Mononuclear cell (primary cell): ENCODE results near the gene ZXDC. TPM values are rescaled to one million over a fixed set of nuclear protein-coding genes. Genes with fewer than 3 reads are reported as not detected.

Experiments used
- H3K27me3 ChIP-seq: 2 replicates; pipeline ENCODE4 v1.6.0; 2011; ENCODE audit warnings: low read length, control low read depth; ENCODE audit not compliant: insufficient read depth
- H3K4me1 ChIP-seq: 2 replicates; pipeline ENCODE4 v1.5.1; 2011; ENCODE audit warnings: mild to moderate bottlenecking, low read length, control low read depth; ENCODE audit not compliant: insufficient read depth
- H3K4me3 ChIP-seq: 2 replicates; pipeline ENCODE4 v1.5.1; 2011; ENCODE audit warnings: mild to moderate bottlenecking, low read length, moderate library complexity
- H3K9me3 ChIP-seq: 2 replicates; pipeline ENCODE4 v1.5.1; 2011; ENCODE audit warnings: low read depth, mild to moderate bottlenecking, control low read depth, low read length
- total RNA-seq: library from RNA; depleted of rRNA; stranded (reverse); fragments of >200 nt; gene quantifications from one replicate; pipeline ENCODE4 v1.2.3, GENCODE V29; 2012

Gene ZXDC
- 63.2 TPM for total RNA-seq

- peaks cover 41% of the 10 kb centered on the region for H3K4me1 ChIP-seq
- no peaks in the 10 kb centered on the region for H3K27me3 ChIP-seq
- peak within 1 kb of the TSS; percentile 66 for H3K4me3 ChIP-seq
- no peaks in the 10 kb centered on the region for H3K9me3 ChIP-seq
These were observed at the start of gene ZXDC for GRCh38 chr3:126475413-126476114. TSS of gene ZXDC (minus strand) at chr3:126475891. CDS start at chr3:126475865, 26 bp downstream.

GRCh38 chr3:126525091-126525852 is 49.6 kb upstream of the ZXDC start:
- peaks cover 52% of the 10 kb centered on the region for H3K4me1 ChIP-seq
- H3K27me3 ChIP-seq, result no peaks in the 10 kb centered on the region
- H3K9me3 ChIP-seq, result no peaks in the 10 kb centered on the region
- no peak overlapping the region for H3K4me3 ChIP-seq

GRCh38 chr3:126524429-126524988 is 48.8 kb upstream of the ZXDC start:
- Histone ChIP-seq H3K9me3 (no peaks in the 10 kb centered on the region), H3K4me3 (peak overlapping the region; percentile 37), H3K27me3 (no peaks in the 10 kb centered on the region), H3K4me1 (peaks cover 44% of the 10 kb centered on the region)

GRCh38 chr3:126523745-126524428 is 48.2 kb upstream of the ZXDC start, which contains the start of gene CHST13:
TSS of gene CHST13 (plus strand) at chr3:126524155. CDS start at chr3:126524333, 178 bp downstream.
- H3K4me3 ChIP-seq, result peak within 1 kb of the TSS; percentile 37
- H3K9me3 ChIP-seq, result no peaks in the 10 kb centered on the region
- H3K27me3 ChIP-seq, result no peaks in the 10 kb centered on the region
- peaks cover 38% of the 10 kb centered on the region for H3K4me1 ChIP-seq

- H3K4me1 ChIP-seq, result peaks cover 23% of the 10 kb centered on the region
- no peak overlapping the region for H3K4me3 ChIP-seq
- H3K9me3 ChIP-seq, result no peaks in the 10 kb centered on the region
- no peaks in the 10 kb centered on the region for H3K27me3 ChIP-seq
These were observed 46.7 kb upstream of the ZXDC start for GRCh38 chr3:126522363-126522788.

DNA sequence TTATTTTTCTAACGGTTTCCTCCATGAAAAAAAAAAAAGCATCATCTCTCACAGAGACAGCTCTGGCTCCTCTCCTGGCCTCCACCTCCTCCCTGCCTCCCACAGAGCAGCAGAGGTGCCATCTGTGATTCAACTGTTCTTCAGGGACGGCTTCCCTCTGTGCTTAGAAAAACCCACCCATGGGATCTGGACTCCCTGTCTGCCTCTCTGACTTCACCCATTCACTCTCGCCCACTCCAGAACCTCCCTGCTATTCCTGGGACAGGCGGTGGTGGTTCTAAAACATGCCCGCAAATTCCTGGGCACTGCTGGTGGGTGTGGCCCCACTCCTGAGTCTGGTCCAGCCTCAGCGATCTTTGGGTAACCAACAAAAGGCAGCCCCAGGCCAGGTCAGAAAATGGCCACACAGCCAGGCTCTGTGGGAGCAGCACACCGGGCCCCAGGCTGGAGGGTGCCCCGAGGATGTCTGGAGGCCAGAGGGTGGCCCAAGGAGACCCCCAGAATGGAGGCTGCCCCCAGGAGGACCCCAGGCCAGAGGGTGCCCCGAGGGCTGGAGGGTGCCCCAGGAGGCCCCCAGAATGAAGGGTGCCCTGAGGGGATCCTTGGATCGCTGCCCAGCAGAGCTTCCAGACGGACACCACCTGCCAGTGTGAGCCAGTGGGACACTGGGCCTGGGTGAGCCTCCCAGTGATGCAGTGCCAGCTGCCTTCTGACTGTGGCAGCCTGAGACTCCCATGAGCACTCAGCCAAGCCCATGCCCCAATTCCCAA is 45.6 kb upstream of the ZXDC start:
- H3K4me1 ChIP-seq, result peaks cover 14% of the 10 kb centered on the region
- no peaks in the 10 kb centered on the region for H3K27me3 ChIP-seq
- no peak overlapping the region for H3K4me3 ChIP-seq
- no peaks in the 10 kb centered on the region for H3K9me3 ChIP-seq

- no peak overlapping the region for H3K4me3 ChIP-seq
- H3K9me3 ChIP-seq, result no peaks in the 10 kb centered on the region
- no peaks in the 10 kb centered on the region for H3K27me3 ChIP-seq
- H3K4me1 ChIP-seq, result peaks cover 13% of the 10 kb centered on the region
These were observed 44.1 kb upstream of the ZXDC start for GRCh38 chr3:126519506-126520455.

DNA sequence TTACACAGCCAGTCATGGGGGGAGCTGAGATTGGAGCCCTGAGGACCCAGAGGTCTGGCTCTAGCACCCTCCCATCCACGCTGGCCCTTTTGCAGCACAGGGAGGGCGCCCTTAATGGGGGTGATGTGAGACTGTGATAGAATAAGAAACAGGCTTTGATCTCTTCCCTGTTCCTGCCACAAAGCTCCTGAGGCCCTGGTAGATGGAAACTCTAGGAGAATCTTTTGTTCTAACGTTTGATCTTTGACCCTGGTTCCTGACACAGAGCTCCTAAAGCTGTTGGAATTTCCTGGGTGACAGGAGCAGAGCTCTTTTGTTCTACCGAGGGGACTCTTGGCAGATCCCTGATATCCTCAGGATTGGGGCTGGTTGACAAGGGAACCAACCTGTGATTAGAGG is 43.1 kb upstream of the ZXDC start:
- Histone ChIP-seq H3K9me3 (no peaks in the 10 kb centered on the region), H3K4me1 (peaks cover 8% of the 10 kb centered on the region), H3K27me3 (no peaks in the 10 kb centered on the region), H3K4me3 (no peak overlapping the region)

- Histone ChIP-seq H3K27me3 (no peaks in the 10 kb centered on the region), H3K4me1 (peaks cover 3% of the 10 kb centered on the region), H3K4me3 (no peak overlapping the region)
These were observed 42.5 kb upstream of the ZXDC start for GRCh38 chr3:126517986-126518778.

GRCh38 chr3:126517291-126517951 is 41.7 kb upstream of the ZXDC start, which contains the start of gene UROC1:
TSS of gene UROC1 (minus strand) at chr3:126517773. CDS start at chr3:126517719, 54 bp downstream.
- Histone ChIP-seq H3K9me3 (no peaks in the 10 kb centered on the region), H3K27me3 (no peaks in the 10 kb centered on the region)

More at GRCh38 chr3:126517986-126518778, 42.5 kb upstream of the ZXDC start:
- H3K9me3 ChIP-seq, result no peaks in the 10 kb centered on the region

GRCh38 chr3:126516936-126517290 is 41.2 kb upstream of the ZXDC start:
- Histone ChIP-seq H3K9me3 (no peaks in the 10 kb centered on the region), H3K4me3 (no peak overlapping the region), H3K4me1 (no peaks in the 10 kb centered on the region)

More at GRCh38 chr3:126517291-126517951, 41.7 kb upstream of the ZXDC start, which contains the start of gene UROC1:
- Histone ChIP-seq H3K4me1 (peaks cover 1% of the 10 kb centered on the region), H3K4me3 (no peak within 1 kb of the TSS)

DNA sequence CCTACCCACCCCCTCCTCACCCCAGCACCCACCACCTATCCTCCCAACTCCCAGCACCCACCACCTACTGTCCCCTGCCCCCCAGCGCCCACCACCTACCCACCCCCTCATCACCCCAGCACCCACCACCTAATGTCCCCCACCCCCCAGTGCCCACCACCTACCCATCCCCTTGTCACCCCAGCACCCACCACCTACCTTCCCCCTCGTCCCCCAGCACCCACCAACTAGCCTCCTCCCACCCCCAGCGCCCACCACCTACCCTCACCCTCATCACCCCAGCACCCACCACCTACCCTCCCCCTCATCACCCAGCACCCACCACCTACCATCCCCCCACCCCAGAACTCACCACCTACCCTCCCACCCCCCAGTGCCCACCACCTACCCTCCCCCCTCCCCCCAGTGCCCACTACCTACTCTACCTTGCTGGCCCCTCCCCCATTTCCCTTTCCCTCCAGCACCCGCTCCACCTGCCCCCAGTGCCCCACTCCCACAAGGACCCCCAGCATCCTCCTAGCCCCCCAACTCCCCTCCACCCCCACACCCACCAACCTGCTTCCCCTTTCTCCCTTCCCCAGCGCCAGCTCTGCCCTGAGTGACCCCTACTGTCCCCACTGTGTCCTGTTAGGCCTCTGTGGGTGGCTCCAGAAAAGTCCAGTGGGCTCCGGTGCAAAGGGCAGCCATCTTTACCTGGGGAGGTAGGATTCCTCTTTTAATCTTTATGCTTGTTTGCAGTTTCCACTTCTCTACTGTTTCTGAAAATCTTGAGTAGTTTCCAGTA is 40.7 kb upstream of the ZXDC start:
- H3K4me3 ChIP-seq, result no peak overlapping the region
- H3K27me3 ChIP-seq, result no peaks in the 10 kb centered on the region
- no peaks in the 10 kb centered on the region for H3K4me1 ChIP-seq
- no peaks in the 10 kb centered on the region for H3K9me3 ChIP-seq

More at GRCh38 chr3:126516936-126517290, 41.2 kb upstream of the ZXDC start:
- no peaks in the 10 kb centered on the region for H3K27me3 ChIP-seq
